Activated CD8-positive, alpha-beta memory T cell treated with anti-CD3 and anti-CD28 coated beads, Interleukin-2, amount 50 U/mL, for 24 hours (primary cell): ENCODE results near the gene TCN2.
A peak's percentile ranks its signal among the peaks of the same experiment; 100 is the strongest.
"Not testable (repeated sequence)": the region's sequence is repeated elsewhere in the genome, so short reads cannot be mapped to it uniquely, and the experiment has no call there.

Source experiments
- DNase-seq: peaks from one replicate; pipeline ENCODE4 v3.0.0-alpha.2; 2020; ENCODE audit errors: extremely low read depth

Gene TCN2

GRCh38 chr22:30575859-30576258 lies 31.1 kb upstream of the TCN2 start:
- DNase-seq, result no peak

- DNase-seq, result no peak
Observed at GRCh38 chr22:30578481-30578880, 28.5 kb upstream of the TCN2 start.

DNA sequence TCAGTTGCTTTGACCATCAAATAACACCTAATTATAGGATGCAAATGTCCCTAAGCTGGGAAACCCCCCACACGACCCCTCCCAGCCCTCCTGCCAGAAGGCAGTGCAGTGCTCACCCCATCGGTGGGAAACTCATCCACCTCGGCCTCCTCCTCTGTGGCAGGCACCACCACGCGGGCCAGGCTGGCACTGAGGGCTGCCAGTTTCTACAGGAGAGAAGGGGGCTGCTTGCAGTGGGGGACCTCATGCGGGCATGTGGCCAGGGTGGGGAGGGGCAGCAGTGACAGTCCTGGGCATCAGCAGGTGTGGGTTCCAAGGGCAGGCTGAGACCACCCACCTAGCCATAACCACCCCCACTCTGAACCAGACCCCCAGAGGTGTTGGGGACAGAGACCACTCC lies 26.1 kb upstream of the TCN2 start:
- no peak for DNase-seq

- DNase-seq, result no peak
Observed at GRCh38 chr22:30582051-30582450, 24.9 kb upstream of the TCN2 start.

GRCh38 chr22:30582788-30583545 lies 24.0 kb upstream of the TCN2 start:
- DNase-seq, result no peak

DNA sequence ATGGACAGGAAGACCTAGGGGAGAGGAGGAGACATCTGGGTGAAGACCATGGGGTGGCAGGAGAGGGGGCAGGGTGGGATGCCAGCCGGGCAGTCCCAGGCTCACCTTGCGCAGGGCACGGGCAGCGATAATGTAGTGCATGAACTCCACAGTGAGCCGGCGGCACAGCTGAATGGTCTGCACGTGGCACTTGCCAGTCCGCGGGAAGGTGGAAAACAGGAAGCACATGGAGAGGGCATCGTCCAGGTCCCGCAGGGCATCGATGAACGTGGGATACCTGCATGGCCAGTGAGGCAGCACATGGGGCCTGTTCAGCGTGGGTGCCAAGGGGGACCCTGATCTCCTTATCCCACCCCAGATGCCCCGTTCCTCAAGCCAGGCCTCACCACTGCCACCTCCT lies 22.5 kb upstream of the TCN2 start:
- DNase-seq, result no peak

DNA sequence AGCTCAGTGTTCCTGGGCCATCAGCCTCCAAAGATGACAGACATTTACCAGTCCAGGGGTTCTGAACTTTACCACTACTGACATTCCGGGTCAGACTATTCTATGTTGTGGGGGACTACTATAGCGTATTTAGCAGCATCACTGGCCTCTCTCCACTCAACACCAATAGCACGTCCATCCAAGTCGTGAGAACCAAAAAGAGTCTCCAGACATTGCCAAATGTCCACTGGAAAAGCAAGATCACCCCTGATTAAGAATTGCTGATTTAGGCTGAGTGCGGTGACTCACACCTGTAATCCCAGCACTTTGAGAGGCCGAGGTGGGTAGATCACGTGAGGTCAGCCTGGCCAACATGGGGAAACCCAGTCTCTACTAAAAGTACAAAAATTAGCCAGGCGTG lies 20.6 kb upstream of the TCN2 start:
- DNase-seq, result no peak

DNA sequence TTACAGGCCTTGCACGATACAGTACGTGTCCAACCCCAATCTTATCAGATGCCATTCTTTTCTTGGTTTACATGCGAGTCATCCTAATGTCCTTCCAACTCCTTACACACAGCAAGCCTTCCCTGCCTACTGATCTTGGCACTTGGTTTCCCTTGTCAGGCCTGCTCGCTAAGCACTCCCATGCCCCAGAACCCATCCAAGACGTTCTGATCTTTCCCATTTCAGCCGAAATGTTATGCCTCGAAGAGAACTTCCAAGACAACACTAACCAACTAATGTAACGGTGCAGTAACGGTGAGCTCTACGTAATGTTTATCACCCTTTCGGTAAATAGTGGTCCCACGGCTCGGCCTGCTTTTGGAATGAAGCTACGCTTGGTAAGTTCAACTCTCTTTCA lies 15.8 kb upstream of the TCN2 start:
- no peak for DNase-seq

GRCh38 chr22:30591588-30592359 lies 15.2 kb upstream of the TCN2 start, which contains the start of gene PES1:
TSS of gene PES1 (minus strand) at chr22:30591910. CDS start at chr22:30591833, 77 bp downstream.
- DNase-seq, result peak; percentile 90

- DNase-seq, result not testable (repeated sequence)
Observed at GRCh38 chr22:30592360-30592713, 14.6 kb upstream of the TCN2 start.

DNA sequence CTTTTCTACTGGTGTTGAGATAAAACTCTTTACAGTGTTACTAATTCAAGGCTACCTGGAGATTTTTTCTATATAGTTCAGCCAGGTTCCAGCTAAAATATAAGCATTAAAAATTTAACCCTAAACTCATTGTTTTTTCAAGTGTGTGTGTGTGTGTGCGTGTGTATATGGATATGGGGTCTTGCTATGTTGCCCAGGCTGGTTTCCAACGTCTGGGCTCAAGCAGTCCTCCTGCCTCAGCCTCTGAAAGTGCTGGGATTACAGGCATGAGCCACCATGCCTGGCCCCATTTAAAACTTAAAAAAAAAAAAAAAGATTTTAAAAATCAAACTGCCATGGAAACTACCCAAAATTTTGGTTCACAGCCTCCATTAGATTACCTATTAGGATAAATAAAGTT lies 10.8 kb upstream of the TCN2 start:
- no peak for DNase-seq

- DNase-seq, result no peak
Observed at GRCh38 chr22:30596886-30597285, 10.1 kb upstream of the TCN2 start.

GRCh38 chr22:30598986-30599385 lies 8.0 kb upstream of the TCN2 start:
- no peak for DNase-seq

- DNase-seq, result no peak
Observed at GRCh38 chr22:30600921-30601320, 6.1 kb upstream of the TCN2 start.

DNA sequence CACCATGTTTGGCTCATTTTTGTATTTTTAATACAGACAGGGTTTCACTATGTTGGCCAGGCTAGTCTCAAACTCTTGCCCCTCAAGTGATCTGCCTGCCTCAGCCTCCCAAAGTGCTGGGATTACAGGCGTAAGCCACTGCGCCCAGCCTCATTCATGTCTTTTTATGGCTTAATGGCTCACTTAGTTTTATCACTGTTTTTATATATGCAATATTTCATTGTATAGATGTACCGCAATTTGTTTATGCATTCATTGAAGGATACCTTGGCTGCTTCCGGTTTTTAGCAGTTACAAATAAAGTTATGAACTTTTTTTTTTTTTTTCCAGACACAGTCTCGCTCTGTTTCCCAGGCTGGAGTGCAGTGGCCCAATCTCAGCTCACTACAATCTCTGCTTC lies 5.5 kb upstream of the TCN2 start:
- DNase-seq, result no peak

- no peak for DNase-seq
Observed at GRCh38 chr22:30602049-30602448, 4.9 kb upstream of the TCN2 start.

DNA sequence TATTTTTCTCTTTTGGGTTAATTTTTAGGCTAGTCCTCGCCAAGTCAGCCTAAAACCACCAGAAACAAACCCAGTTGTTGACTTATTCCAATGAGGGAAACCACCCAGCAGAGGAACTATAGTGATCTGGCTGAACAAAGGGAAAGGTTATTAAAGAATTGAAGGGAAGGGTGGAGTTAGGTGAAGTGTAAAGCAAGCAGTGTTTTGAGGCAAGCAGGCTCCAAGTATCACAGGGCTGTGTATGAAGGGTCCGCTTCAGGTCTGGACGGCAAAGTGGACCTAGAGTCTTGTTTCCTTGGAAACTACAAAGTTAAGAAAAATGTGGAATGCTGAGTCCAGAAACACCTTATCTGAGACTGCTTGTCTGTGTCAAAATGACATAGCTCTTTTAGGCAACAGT lies 3.2 kb upstream of the TCN2 start:
- no peak for DNase-seq

DNA sequence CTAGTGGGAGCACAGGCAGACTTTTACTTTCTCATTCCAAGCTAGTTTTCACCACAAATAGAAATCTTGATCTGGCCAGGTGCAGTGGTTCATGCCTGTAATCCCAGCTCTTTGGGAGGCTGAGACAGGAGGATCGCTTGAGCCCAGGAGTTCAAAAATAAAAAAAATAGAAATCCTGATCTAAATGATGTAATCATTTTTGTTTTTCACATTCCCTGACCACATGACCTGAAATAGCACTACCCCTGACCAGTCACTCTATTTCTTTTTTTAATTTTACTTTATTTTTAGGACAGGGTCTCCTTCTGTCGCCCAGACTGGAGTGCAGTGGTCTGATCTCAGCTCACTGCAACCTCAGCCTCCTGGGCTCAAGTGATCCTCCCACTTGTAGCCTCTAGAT lies 2.3 kb upstream of the TCN2 start:
- no peak for DNase-seq

DNA sequence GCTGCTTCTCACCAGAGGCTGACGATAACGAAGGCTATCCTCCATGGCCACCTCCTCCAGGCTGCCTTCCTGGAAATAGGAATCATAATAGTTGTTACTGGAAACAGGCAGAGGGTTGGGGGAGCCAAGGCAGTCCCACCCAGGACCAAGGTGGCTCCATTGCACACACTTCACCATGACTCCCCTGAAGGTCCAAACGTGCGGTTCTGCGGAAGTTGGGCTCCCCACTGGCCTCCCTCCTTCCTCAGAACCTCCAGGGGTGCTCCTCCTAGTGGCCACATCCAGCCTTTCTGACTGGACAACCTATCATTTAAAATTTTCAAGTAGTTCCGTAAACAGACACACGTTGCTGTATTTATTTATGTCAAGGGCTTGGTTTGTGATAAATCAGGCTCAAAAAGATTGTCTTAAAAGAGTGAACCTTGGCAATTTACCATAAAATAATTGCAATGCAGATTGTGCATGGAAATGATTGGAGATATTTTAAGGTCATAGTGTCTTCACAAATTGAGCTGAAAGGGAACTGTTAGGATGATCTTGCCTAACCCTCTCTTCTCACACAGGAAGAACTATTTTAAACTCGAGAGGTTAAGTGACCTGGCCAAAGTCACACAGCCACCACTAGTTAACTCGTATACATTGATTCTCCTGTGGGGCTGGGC lies 1.4 kb upstream of the TCN2 start:
- no peak for DNase-seq

DNA sequence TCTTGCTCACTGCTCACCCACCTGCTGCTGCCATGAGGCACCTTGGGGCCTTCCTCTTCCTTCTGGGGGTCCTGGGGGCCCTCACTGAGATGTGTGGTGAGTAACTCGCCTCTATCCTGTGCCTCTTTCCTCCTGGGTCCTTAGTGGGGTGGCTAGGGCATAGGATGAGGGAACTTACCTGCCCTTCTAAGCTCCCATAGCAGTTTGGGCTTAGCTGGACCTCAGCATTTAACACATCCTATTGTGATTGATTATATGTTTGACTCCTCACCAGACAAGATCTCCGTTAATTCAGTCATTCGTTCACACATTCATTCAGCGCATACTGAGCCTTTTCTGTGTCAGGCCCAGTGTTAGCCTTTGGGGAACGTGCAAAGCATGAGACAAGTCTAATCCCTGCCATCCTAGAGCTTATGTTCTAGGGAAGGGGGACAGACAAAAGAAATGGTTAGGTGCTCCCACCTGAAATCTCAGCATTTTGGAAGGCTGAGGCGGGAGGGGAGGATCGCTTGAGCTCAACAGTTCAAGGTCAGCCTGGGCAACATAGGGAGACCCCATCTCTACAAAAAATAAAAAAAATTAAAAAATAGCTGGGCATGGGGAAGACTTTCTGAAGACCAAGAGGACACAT lies 441 bp downstream of the TCN2 start:
- no peak for DNase-seq

DNA sequence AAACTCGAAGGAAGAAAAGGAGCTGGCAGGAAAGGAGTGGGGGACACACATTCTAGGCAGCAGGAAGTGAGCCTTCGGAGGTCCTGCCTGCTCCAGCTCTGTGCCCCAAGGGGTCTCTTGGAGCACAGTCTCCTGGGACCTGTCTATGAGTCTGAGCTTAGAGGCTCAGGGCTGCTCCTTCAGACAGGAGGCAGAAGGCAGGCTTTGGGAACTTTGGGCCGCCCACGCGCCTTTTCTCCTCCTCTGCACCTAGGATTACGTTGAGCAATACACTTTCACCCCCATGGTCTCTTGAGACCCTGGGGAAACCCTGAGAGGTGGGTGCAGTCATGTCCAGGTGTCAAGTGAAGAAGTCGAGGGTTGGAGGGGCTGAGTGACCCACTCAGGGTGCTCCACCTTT lies 965 bp downstream of the TCN2 start:
- no peak for DNase-seq
